HG03457 (cell line): ENCODE data around the gene CHMP2B.

ENCODE experiments used
- ATAC-seq: cut with Tn5 transposase; IDR thresholded peaks from one replicate; pipeline ENCODE4 v1.9.1; 2021; ENCODE audit warnings: moderate number of reproducible peaks; ENCODE audit not compliant: unreplicated experiment

CHMP2B gene, protein sequence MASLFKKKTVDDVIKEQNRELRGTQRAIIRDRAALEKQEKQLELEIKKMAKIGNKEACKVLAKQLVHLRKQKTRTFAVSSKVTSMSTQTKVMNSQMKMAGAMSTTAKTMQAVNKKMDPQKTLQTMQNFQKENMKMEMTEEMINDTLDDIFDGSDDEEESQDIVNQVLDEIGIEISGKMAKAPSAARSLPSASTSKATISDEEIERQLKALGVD

DNA sequence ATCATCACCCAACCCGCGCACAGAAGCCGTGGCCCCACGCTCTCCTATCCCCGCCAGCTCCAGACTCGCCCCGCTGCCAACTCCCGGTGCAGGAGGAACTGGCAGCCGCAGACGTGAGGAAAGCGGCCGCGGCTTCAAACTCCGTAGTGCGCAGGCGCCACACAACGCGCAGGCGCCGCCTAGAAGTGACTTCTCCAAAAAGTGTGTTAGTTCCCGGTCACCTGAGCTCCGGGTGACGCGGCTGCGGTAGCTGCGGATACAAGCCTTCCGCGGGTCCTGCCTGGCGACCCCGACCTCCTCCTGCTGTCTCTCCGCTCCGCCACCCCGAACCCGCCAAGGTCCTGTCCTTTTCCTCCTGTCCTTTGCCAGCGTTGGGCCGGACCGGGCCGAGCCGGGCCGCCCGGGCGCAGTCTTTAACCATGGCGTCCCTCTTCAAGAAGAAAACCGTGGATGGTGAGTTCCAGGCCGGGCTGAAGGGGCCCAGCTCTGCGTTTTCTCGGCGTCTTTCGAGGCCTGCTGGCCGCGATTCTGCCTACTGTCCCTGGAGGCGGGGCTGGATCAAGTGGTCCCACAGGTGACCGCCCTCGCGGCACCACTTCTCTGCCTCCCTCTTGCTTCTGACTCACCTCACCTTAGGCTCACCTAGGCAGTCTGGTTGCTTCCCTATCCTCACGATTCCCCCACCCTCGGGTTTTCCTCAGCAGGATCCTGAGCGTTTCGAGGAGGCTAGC is at the start of gene CHMP2B:
CHMP2B (plus strand) TSS at position 206 of the 731 bp plus-strand sequence; CDS start at position 420, 214 bp downstream.
- ATAC-seq, result peak; percentile 94

DNA sequence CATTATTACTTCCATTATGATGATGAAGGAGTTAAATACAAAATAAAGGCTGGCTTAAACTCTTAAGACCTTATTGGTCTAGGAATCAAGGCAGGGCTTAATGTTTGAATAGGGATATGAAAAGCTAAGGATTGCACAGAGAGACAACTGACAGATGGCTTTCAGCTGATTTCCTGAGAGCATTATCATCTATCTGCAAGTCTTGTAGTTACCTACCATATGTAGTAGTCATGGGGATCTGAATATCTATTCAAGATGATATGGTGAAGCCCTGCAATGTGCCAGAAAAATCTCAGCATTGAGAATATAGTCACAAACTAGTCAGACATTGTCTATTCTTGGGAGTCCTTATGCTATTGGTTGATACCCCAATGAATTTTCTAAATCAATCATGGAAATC is 47.5 kb upstream of the CHMP2B start:
- no peak for ATAC-seq

DNA sequence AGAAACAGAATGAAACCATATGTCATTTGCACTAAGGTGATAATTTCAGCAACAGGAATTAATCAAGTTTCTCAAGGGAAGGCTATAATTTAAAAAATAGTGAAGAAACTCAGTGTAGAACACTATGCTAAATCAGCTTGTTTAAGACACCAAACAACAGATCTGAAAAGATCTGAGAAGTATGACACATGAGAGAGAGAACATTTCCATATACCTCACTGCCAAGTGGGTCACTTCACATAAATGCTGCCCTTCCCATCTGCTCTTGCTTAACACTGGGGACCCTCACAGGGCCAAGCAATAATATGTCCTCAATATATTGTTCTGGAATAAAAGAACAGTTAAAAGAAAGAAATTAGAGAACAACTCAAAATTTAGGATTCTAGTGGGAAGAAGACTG is 45.6 kb upstream of the CHMP2B start:
- ATAC-seq, result no peak

DNA sequence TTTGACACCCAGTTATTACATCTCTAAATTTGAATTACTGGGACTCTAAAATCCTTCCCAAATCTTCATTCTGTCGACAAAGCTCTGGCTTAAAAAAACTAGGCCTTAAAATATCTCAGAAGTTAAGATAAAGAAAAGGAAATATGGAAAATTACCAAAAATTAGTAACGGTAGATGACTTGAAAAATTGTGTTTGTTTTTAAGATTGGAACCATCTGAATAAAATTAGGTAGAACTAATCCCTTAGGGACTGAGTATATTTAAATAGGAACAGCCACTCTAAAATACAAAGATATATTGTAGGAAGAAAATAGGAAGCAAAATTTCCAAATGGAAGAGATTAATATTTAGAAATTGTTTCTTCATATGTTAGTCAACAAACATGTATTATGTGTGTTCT is 45.1 kb upstream of the CHMP2B start:
- no peak for ATAC-seq

DNA sequence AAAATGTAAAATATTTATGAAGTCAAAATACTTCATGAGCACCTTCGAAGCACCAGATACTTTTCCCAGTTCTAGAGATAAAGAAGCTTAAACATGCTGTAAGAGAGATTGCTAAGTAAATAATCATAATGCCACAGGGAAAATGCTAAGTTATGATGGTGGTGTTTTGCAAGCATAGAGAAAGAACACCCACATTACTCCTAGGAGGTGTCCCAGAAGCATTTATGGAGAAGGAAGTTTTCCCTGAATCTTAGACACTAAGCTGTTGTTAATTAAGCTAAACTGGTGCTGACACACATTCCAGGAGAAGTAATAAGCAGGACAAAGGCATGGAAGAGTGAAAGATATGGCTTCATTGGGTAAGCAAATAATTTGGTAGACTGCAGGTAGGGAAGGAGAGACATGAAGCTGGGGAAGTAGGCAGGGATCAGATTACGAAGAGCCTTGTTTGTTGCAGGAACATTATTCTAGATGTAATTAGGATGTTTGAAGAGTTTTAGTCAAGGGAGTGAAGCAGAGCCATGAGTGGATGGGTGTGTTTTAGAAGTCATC is 40.4 kb upstream of the CHMP2B start:
- ATAC-seq, result no peak

DNA sequence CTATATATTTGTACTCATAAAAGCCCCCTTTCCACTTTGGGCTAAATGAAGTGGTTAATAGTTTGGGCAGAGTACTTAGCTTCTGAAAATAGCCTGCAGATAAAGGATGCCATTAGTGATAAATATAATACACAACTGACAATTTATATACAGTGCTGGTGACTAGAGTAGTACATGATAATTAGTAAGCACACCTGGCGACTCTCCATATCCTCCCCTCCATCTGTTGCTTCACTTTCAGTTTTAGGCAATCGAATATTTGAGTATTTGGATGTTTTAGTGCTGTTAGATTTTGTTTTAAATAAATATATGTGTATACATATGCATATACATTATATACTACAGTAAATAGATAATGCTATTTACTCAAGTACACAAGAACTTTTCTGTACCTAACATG is 35.9 kb upstream of the CHMP2B start:
- no peak for ATAC-seq

DNA sequence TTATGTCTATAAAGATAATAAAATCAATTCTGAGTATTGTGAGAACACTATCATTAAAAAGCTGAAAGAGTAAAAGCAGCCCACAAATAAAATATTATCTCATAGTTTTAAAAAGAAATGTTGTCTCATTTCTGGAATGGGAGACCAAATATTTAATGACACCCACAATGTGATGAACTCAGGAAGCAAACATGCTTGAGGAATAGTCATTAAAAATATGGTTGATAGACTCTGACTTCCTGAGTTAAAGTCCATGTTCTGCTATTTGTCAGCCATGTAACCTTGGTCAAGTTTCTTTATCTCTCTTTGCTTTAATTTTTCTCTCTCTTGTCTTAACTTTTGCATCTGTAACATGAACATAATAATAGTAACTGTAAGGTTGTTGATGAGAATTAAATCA is 35.5 kb upstream of the CHMP2B start:
- ATAC-seq, result no peak

DNA sequence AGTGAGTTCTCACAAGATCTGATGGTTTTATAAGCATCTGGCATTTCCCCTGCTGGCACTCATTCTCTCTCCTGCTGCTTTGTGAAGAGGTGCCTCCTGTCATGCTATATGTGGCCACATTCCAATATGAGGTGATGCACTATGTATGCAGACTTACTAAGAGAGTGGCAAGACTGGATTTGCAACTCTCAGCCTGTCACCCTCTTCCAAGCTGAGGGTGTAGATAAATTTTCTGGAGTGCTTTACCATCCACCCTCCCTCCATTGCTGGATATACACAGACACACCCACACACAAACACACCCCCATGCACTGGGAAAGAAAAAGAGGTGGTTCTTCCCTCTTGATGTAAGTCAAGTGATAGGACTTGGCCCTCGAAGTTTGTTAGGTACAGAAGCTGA is 30.2 kb upstream of the CHMP2B start:
- no peak for ATAC-seq

DNA sequence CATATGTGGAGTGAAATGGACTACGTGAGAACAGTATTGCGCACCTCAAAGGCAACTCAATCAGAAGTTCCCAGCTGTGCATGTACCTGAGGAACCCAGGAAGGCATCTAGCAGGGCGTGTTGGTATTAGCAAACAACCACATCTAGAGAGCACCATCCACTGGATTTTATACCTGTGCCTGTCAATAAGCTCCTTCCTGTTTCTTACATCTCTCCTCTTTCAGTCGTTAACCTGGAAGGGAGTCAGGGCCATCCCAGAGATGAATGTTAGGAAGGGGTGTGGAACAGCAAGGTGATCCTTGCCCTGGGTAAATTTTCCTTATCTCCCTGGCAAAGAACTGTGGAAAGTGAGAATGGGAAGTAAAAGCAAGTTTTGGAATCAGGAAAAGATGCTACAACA is 29.6 kb upstream of the CHMP2B start:
- no peak for ATAC-seq

DNA sequence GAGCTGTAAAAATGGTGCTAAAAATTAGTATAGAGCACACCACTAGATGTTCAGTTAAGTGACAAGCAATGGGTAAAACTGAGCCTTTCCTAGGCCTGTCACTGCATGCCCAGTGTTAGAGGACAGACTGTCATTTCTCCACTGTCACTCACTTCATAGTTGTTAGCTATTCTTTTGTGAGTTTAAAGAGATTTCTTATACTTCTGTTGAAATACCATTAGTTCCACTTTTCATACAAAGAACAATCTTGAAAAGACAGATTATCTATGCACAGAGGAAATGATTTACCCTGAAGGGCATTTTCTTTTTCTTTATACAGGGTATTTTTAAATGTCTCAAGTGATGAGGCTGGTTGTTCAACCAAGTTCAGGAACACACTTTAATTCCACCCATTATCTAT is 28.3 kb upstream of the CHMP2B start:
- no peak for ATAC-seq

DNA sequence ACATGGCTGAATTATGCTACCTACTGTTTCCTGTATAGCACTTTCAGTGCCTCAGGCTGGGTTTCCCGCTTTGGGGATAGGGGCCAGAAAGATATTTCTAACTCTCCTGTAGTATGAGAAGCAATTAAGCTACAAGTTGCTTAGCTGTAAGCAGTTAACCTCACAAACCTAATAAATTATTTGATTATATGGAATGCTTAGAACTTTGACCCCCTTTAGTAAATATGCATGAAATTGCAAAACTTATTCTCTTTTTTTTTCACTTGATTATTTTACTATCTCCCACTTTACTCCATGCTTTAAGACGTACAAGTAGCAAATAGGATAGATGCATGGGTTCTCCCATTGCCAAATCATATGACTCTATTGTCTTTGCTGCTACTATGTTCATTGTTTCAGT is 27.5 kb upstream of the CHMP2B start:
- ATAC-seq, result no peak

DNA sequence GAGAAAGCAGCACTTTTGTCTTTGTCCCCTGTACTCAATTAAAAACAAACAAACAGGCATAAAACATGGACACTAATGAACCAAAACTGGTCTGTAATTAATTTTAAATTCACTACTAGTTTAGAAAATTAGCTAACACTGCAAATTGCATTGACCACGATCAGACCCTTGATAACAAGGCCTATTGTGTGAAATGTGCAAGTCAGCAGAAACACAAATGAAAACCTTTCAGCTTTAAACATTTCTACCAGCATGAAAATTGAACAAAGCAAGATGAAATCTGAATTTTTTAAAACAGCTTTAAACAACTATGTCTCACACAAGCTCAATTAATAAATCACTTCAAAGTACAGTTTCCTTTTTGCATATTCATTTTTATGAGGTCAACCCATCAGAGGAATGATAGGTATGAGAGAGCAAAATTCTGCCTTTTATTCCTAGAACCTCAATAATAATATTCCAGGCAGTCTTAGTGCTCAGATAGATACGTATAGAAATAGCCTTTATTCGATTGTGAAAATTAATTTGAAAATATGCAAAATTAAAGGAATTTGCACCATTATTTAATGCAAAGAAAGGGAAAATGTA is 27.0 kb upstream of the CHMP2B start:
- no peak for ATAC-seq

DNA sequence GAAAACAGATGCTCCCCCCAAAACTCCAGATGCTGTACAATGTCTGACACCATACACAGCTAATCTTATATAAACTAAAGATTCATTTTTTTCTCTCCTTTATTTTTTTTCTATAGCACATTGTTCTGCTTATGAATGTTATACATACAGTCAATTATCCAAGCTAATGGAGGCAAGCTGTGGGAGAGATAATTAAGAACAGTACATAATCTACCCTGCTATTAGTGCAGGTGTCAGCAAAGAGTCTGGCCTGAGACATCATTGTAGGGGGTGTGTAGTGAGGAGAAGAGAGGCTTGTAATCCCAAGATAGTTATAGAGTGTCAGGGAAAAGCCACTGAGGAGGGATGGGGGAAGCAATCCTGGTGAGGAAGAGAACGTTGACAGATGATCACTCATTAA is 25.4 kb upstream of the CHMP2B start:
- no peak for ATAC-seq

DNA sequence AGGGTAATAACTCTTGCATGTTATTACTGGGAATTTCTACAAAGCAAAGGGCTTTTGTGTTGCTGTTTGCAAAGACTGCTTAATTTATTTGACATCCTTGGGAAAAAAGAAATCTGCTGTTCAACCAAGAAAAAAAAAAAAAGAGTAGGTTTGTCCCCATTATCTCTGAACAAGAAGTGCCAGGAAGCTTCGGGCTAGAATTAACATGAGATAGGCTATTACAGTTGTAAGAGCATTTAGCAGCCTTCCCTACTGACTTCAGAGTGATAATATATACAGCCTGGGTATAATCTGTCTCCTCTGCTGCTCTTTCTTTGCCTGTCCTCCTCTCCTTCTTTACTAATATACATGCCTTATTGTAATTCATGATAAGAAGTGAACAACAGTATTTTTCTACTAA is 23.3 kb upstream of the CHMP2B start:
- ATAC-seq, result no peak

DNA sequence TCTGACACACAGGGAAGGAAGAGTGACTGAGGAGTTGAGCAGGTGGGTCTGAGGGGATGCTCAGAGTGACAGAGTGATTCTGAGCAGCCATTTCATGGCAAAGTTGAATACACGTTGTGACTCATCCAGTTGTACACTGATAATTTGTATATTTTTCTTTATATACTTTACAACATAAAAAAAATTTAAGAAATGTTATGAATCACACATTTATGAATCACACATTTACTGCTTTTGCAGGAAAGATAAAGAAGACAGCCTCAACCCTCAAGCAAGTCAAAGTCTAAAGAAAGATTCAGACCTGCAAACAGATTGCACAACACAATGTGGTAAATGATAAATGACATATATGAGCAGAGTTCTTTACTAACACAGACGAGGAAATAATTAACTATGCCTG is 21.0 kb upstream of the CHMP2B start:
- no peak for ATAC-seq

DNA sequence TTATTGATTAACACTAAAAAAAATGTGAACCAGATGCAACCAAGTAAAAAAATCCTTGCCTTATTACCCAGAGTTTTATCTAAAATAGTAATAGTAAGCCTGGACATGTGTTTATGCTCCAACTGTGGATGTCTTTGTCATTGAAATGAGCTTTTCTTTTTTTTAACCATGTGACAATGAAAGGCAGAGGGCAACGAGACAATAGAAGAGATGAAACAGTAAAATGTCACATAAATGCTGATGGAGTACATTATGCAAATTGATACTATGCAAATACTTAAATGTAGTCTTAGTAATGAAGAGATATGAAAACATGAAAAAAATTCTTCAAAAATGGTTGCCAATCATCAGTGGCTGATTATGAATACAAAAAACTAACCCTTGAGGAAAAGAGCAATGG is 20.5 kb upstream of the CHMP2B start:
- ATAC-seq, result no peak

DNA sequence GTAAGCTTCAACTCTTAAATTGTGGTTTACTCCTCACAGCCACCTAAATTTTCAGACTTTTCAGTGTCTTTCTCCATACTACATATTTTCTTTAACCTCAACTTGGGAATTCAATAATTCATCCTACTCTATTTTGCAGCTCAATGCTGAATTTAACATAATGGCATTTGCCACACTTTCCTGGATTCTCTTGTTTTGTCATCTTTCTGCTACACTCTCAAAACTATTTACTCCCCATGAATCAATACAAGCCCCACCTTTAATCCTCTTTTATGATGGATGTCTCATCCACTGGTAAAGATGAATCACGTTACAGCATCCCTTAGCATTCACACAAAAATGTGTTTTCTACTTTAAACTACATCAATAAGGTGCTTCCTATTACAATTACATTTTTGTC is 19.6 kb upstream of the CHMP2B start:
- ATAC-seq, result no peak

DNA sequence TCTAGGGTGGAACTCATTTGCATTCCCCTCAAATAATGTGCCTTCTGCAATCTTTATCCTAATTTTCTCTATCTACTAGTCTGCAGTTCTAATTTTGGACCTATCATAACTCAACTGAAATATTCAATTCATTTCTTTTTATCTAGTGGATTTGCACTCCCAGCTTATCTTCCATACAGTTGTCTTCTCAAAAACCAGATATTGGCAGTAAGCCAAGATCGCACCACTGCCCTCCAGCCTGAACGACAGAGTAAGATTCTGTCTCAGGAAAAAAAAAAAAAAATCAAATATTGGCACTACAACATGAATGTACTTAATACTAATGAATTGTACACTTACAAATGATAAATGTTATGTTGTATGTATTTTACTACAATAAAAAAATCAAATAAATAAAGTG is 18.0 kb upstream of the CHMP2B start:
- no peak for ATAC-seq

DNA sequence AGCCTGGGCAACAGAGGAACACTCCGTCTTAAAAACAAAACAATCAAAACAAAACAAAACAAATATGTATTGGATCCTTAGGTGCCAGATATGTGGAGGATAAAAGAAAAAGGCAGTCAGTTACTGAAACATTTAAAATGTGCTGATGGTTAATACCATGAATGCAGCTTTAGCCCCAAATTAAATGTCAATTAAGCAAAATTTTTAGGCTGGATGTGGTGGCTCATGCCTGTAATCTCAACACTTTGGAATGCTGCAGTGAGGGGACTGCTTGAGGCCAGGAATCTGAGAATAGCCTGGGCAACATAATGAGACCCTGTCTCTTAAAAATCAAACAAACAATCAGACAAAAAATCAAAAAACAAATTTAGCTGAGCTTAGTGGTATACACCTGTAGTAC is 8.5 kb upstream of the CHMP2B start:
- no peak for ATAC-seq

DNA sequence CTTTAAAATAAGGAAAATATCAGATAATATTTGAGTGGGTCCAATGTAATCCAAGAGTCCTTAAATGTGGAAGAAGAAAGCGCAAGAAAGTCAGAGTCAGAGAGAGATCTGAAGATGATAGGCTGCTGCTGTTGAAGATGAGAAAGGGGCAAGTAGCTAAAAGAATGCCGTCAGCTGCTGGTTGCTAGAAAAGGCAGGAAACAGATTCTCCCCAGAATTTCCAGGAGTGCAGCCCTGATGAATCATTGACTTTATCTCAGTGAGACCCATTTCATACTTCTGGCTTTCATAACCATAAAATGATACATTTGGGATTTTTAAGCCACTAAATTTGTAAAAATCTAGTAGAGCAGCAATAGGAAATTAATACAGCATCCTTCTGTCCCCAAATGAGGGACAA is 7.5 kb upstream of the CHMP2B start:
- ATAC-seq, result no peak

DNA sequence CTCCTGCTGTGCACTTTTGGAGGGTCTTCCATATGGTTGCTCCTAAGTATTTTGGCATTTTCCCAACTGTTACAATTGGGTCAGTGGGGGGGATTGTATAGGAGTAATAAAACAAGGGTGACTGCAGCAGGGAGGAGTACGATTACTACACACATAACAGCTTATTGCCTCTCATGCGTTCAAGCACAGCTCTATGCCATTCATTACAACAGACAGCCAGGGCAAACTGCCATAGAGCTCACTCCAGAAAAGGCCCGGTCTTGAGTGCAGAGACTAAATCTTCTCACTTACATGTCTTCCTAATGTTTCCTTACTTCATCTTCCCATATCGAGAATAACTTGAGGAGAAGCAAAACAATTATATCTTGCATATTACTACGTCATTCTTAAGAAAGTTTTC is 1.4 kb upstream of the CHMP2B start:
- ATAC-seq, result no peak

DNA sequence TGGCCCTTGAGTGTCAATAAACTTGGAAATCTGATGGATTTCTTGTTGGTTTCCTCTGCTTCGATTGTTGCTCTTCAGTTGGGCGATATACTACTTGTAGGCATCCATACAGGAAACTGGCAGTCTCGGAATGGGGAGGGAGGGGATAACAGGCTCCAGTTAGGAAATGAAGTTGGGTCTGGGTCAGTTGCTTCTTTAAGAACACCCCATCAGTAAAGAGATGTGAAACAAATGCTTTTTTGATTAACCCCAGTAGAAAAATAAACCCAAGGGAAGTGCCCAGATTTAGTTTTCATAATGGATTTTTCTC is 681 bp downstream of the CHMP2B start:
- peak; percentile 4 for ATAC-seq
